ENCODE measurements around the gene FABP1. TPM values are rescaled to one million over a fixed set of nuclear protein-coding genes. Genes with fewer than 3 reads are reported as not detected.

FABP1 gene
- total RNA-seq, 6 donors from 2014 or later: 0.67 to 1.0 TPM; not detected in 4

- no peaks in the 10 kb centered on the region for H3K27me3 ChIP-seq
- ATAC-seq (ENCODE audit: low FRiP score in 2 of 2) (no peak), DNase-seq (no peak)
- TF ChIP-seq POLR2A (IDR thresholded peaks at IDR 0.05) (no peak), POLR2AphosphoS5 (IDR thresholded peaks at IDR 0.05) (no peak), CTCF (IDR thresholded peaks at IDR 0.05) (no peak), EP300 (IDR thresholded peaks at IDR 0.05) (no peak)
- no peaks in the 10 kb centered on the region for H3K36me3 ChIP-seq
- H3K9me3 ChIP-seq: no peaks in the 10 kb centered on the region
- H3K27ac ChIP-seq: no peak overlapping the region
- H3K4me3 ChIP-seq: no peak overlapping the region
- H3K4me1 ChIP-seq: no peaks in the 10 kb centered on the region
Measured at GRCh38 chr2:88098558-88098900, 29.3 kb downstream of the FABP1 start.

- Histone ChIP-seq H3K4me3 (no peak overlapping the region), H3K36me3 (no peaks in the 10 kb centered on the region), H3K27me3 (no peaks in the 10 kb centered on the region), H3K27ac (no peak overlapping the region), H3K4me1 (no peaks in the 10 kb centered on the region), H3K9me3 (no peaks in the 10 kb centered on the region)
- DNase-seq (no peak), ATAC-seq (ENCODE audit: low FRiP score in 2 of 2) (no peak)
- WGBS, 2 donors: 67 to 68% methylated on average over 4 of the region's 4 CpGs
- TF ChIP-seq CTCF (IDR thresholded peaks at IDR 0.05) (no peak), POLR2AphosphoS5 (IDR thresholded peaks at IDR 0.05) (no peak), EP300 (IDR thresholded peaks at IDR 0.05) (no peak), POLR2A (IDR thresholded peaks at IDR 0.05) (no peak)
Measured at GRCh38 chr2:88097891-88098557, 29.8 kb downstream of the FABP1 start.

- WGBS, 2 donors: 73 to 80% methylated on average over 3 of the region's 3 CpGs
- no peaks in the 10 kb centered on the region for H3K36me3 ChIP-seq
- no peak overlapping the region for H3K27ac ChIP-seq
- H3K9me3 ChIP-seq: no peaks in the 10 kb centered on the region
- DNase-seq (no peak), ATAC-seq (ENCODE audit: low FRiP score in 2 of 2) (no peak)
- no peak for TF ChIP-seq POLR2AphosphoS5 (IDR thresholded peaks at IDR 0.05)
- TF ChIP-seq EP300 (IDR thresholded peaks at IDR 0.05): no peak
- no peak for TF ChIP-seq POLR2A (IDR thresholded peaks at IDR 0.05)
- no peaks in the 10 kb centered on the region for H3K27me3 ChIP-seq
- no peaks in the 10 kb centered on the region for H3K4me1 ChIP-seq
- H3K4me3 ChIP-seq: no peak overlapping the region
Measured at GRCh38 chr2:88097192-88097591, 30.7 kb downstream of the FABP1 start.

GRCh38 chr2:88096708-88097107 lies 31.2 kb downstream of the FABP1 start:
- 89 to 90% methylated on average over 5 of the region's 5 CpGs for WGBS, 2 donors
- TF ChIP-seq CTCF (IDR thresholded peaks at IDR 0.05) (no peak), POLR2A (IDR thresholded peaks at IDR 0.05) (no peak), POLR2AphosphoS5 (IDR thresholded peaks at IDR 0.05) (no peak), EP300 (IDR thresholded peaks at IDR 0.05) (no peak)
- no peak for DNase-seq
- H3K9me3 ChIP-seq: no peaks in the 10 kb centered on the region
- H3K27ac ChIP-seq: no peak overlapping the region
- no peaks in the 10 kb centered on the region for H3K36me3 ChIP-seq
- H3K4me3 ChIP-seq: no peak overlapping the region
- ATAC-seq (ENCODE audit: low FRiP score in 2 of 2): no peak
- no peaks in the 10 kb centered on the region for H3K27me3 ChIP-seq
- H3K4me1 ChIP-seq: no peaks in the 10 kb centered on the region

GRCh38 chr2:88095022-88095421 lies 32.8 kb downstream of the FABP1 start:
- H3K4me3 ChIP-seq: no peak overlapping the region
- H3K9me3 ChIP-seq: no peaks in the 10 kb centered on the region
- DNase-seq: no peak
- H3K36me3 ChIP-seq: no peaks in the 10 kb centered on the region
- H3K27me3 ChIP-seq: no peaks in the 10 kb centered on the region
- no peak overlapping the region for H3K27ac ChIP-seq
- ATAC-seq (ENCODE audit: low FRiP score in 2 of 2): no peak
- no peaks in the 10 kb centered on the region for H3K4me1 ChIP-seq
- WGBS, 2 donors: 75 to 83% methylated on average over 3 of the region's 3 CpGs
- TF ChIP-seq CTCF (IDR thresholded peaks at IDR 0.05) (no peak), POLR2A (IDR thresholded peaks at IDR 0.05) (no peak), POLR2AphosphoS5 (IDR thresholded peaks at IDR 0.05) (no peak), EP300 (IDR thresholded peaks at IDR 0.05) (no peak)

All from upper lobe of left lung (tissue), 6 donors.